Dedifferentiated amniotic fluid mesenchymal stem cell (primary cell): ENCODE measurements around the gene MATK.

Experiments
- DNase-seq: peaks from one replicate; pipeline ENCODE4 v3.0.0-alpha.2; 2016; ENCODE audit errors: extremely low spot score

MATK gene, protein sequence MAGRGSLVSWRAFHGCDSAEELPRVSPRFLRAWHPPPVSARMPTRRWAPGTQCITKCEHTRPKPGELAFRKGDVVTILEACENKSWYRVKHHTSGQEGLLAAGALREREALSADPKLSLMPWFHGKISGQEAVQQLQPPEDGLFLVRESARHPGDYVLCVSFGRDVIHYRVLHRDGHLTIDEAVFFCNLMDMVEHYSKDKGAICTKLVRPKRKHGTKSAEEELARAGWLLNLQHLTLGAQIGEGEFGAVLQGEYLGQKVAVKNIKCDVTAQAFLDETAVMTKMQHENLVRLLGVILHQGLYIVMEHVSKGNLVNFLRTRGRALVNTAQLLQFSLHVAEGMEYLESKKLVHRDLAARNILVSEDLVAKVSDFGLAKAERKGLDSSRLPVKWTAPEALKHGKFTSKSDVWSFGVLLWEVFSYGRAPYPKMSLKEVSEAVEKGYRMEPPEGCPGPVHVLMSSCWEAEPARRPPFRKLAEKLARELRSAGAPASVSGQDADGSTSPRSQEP

DNA sequence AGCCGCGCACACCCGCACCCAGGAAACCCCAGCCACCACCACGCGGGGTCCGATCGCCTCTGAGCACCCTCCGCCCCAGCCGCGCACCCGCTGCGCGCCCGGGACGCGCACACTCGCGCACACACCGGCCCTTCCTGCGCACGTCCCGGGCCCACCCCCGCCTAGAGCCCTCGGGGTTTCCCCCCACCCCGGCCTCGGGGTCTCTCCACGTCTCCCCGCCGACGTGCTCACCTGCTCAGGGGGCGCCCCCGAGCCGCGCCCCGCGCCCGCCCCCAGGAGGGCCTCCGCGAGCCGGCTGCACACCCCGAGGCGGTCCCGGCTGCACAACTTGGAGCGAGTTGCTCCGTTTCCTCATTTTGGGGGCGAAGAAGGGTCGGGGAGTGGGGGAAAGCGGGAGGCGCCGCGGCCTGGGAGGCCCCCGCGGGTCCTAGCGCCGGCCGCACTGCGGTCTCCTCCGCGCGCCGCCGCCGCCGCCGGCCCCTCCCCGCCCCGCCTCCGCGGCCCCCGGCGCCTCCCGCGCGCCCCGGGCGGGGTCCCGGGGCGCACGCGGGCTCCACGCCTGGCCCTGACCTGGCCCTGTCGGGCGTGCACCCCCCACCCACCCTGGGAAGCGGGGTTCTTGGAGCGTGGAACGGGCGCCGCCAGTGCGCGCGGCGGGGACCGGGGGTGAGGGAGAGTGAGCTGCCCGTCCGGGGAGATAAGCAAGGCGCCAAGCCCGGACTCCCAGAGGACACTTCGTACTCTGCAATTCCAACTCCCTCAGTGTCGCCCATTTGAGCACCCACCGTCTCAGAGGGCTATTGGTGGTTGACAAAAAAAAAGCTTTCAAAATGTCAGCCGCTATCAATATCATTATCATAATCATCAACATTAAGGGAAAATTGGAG is at the start of gene MATK:
TSS of gene MATK (minus strand) at position 444 of the 887 bp plus-strand sequence. CDS start 1,246 bp downstream, outside the sequence.
- DNase-seq = no peak

DNA sequence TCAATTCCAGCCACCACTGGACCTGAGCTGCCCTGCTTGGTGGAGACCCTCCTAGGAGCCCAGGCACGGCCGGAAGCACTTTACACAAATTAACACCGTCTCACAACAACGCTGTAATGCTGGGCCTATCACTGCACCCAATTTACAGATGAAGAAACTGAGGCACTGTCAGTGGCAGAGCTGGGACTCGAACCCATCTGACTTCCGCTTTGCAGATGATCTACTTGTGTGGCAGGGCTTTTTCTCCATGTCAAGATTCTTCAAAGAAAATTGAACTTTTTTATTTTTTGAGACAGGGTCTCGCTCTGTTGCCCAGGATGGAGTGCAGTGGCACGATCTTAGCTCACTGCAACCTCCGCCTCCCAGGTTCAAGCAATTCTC is 48.9 kb upstream of the MATK start:
- DNase-seq = no peak

DNA sequence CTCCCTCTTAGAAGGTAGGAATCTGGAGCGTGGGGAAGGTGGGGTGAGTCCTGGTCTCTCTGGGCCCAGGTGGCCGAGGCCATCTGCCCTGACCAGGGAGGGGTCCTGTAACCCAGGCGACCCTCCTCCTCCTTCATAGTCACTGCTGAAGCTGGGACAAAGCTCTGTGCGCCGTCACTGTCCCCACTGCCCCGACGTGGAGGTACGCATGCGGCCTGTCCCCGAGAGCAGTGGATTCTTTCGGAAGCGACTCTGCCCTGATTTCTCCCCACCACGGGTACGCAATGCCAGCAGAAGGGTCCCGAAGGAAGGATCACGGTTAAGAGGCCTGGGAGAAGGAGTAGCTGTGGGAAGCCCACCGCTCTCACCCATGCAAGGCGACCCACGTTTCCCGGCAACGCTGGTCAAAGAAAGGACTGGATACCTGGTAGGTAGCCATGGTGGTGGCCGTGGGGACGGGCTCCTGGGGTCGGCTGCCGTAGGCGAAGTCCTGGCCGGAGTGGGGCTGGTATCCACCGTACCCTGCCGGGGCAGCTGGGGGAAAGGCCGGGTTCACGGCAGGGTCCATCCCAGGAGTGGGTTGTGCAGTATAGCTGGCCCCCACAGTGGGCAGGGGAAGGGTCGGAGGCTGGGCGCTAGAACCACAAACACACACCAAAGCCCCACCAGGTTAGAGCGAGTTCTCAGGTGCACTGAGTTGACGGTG is 48.3 kb upstream of the MATK start:
- no peak for DNase-seq

DNA sequence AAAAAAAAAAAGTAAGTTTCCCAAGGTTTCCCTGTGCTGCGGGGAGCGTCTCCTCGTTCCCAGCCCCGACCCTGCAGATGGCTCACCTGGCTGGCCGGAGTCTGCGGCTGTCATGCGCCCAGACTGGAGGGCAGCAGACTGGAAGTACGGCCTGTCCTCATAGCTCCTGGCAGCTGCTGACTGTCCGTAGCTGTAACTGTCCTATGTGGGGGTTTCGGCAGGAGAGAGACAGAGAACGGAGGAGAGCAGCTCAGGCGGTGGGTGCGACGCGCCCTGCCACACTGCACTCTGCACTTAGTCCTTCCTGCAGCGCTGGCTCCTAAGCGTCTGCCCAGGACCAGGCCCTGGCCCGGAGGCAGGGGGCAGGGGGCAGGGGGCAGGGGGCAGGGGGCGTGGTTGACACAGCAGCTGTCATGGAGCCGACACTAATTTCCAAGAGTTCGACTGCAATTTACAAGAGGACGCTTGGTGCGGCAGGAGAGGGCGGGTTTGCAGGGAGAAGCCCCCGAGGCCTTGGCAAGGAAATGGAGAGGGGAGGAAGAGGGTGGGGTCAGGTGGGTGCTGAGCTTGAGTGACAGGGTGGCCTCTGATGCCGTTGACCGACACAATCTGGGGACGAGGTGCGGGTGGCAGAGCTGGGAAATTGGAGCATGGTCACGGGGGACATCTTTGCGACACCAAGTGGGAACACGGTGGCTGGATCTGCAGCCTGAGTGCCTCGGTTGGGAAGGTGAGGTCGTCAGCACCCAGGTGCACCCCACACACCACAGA is 47.6 kb upstream of the MATK start:
- DNase-seq = no peak

DNA sequence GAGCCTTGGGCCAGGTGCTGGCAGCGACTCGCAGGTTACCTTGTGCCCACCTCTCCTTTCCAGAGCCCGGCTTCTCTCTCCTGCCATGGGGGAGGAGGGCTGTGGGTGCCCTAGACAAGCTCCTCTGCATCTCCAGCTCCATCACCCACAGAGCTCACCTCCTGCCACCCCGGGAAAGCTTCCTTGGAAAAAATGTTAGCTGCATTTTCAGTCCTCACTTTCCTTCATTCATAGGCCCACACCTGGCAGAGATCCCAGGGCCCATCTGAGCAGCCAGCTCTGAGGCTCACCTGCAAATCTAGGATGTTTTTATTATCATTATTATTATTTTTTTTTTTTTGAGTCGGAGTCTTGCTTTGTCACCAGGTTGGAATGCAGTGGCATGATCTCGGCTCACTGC is 45.8 kb upstream of the MATK start:
- DNase-seq = no peak

DNA sequence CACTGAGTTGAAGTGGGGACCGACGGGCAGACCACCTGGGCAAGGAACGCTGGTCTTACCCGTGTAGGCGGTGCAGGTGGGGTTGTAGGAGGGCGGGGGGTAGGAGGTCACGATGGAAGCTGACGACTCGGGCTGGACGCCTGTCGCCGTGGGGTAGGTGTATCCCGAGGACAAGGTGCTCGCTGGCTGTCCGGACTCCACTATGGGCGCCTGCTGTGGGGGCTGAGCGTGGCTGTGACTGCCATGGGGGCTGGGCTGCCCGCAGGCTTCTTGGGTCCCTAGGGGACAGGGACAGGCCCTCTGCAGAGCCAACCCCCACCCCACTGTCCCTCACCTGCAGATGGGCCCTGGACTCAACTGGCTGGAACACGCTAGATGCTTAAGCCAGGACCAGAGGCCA is 45.4 kb upstream of the MATK start:
- DNase-seq = no peak

DNA sequence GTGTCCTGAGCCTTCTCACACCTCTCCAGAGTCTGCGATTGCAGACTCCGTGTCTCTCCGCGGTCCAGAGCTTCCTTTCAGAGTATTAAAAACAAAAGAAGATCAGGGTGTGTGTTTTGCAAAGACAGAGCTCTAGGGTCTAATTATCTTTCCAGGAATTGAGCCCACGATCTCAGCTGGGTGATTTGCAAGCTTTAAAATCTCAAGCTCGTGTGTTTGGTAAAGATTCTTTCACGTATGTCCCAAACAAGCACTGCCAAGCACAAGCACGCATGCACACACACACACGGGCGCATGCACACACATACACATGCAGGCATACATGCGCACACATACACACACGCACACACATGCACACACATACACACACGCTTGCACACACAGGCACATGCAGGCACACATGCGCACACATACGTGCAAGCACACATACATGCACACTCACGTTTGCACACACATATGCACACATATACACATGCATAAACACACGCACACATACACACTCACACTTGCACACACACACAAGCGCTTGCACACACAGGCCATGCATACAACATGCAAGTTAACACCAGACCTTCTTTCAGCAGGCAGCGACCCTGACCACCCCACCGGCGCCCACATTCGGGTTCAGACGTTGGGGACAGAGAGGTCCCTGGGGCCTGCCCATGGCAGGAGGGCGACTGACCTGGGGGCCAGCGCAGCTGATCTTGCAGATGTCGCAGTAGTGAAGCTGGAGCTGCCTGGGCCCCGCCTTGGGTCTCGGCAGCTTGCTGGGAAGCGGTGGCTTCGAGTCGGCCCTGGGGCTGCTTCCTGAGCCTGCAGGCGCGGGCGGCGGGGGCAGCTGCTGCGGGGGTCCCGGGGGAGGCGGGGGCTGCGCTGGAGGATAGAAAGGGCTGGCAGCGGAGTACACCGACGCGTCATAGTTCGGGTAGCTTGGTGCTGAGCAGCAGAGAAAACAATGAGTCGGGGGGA is 44.7 kb upstream of the MATK start:
- no peak for DNase-seq

DNA sequence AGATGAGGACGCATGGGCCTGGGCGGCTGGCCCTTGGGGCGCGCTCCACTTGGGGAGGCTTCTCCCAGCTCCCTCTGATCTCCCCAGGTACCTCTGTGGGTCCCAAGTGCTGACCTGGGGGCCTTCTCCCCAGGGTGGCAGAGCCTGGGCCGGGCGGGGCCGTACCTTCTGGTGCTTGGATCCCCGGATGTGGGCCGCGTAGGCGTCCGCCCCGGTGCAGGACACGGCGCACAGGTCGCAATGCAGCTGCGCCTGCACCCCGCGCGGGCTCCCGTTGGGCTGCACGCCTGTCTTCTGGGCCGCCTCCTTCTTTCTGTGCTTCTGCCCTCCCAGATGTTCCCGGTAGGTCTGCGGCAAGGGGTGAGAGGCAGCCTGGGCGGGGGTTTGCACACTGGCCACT is 41.1 kb upstream of the MATK start:
- no peak for DNase-seq

DNA sequence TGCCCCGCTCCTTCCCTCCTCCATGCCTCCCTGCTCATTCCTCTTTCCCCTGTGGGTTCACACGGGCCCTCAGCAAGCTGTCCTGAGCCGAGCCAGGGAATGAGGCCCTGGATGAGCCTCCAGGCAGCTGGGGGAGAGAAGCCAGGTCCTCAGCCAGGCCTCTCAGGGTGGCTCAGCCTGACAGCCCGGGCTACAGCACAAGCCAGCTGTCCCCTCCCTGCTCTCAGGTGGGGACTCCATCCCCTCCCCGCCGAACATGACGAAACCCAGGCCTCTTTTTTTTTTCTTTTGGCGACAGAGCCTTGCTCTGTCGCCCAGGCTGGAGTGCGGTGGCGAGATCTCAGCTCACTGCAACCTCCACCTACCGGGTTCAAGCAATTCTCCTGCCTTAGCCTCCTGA is 40.0 kb upstream of the MATK start:
- no peak for DNase-seq

DNA sequence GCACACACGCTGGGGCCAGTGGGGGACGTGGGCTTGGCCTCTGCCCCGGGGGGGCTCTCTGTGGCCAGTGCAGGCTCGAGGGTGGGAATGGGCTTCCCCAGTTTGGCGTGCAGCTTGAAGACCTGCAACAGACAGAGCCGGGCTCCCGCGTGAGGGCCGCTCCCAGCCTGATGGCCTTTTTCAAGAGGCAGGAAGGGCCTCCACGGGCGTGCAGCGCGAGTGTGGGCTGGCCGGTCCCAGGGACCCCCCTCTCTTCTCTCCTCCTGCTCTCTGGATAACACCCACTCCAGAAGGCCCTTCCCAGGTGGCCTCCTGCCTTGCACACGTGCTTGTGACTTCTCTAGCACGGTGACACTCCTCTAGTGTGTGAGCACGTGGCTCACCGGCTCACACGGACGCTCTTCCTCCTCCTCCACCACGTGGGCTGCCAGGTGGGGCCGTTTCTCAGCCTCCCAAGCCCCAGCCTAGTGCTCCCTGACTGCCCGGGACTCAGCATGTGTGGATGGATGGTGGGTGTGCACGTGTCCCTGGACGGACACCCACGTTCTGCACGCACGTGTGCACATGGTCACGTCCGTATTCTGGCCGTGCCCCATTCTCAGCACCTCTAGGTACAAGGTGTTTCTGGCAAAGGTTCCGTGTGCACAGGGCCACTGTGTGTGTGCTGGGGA is 39.2 kb upstream of the MATK start:
- no peak for DNase-seq

DNA sequence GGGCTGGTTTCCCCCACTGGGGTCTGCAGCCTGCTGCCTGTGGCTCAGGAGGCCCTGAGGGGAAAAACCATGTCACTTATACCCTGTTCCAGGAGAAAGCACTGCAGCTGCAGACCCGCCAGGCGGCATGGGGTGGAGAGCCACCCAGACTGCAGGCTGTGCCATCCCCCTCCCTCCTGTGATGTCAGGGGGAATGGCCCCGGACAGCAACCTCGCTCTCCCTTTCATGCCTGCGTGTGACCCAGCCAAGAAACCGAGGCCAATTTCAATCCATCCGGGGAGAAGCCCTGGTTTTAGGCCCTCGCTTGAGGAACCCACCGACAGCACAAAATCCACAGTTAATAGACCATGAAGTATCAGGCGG is 37.2 kb upstream of the MATK start:
- no peak for DNase-seq

DNA sequence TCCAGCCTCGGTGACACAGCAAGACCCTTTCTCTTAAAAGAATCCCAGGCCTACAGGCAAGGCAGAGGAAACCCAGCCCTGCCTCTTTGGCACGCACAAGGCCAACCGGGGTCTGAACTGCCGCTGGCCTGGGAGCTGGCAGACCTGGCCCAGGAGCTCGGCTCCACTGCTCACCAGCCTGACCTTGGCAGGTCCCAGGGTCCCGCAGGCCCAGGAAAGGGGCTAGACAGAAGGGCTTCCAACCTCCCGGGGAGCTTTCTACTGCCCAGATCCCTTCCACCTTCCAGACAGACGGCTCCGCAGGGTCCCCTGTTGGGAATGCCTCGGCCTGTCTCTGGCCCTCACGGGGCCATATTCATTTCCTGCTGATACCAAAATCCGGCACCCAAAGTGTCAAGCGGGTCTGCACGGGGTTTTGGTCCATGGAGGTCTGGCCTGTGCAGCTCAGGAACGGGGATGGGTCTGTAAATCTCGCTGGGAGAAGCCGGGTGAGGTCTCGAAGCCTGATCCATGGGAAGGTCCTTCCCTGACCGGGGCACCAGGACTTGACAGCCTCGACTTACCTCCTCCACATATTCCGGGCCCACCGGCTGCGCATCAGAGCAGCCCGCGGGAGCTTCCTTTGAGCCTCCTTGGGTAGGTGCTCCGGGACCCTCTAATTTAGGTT is 36.6 kb upstream of the MATK start:
- no peak for DNase-seq

DNA sequence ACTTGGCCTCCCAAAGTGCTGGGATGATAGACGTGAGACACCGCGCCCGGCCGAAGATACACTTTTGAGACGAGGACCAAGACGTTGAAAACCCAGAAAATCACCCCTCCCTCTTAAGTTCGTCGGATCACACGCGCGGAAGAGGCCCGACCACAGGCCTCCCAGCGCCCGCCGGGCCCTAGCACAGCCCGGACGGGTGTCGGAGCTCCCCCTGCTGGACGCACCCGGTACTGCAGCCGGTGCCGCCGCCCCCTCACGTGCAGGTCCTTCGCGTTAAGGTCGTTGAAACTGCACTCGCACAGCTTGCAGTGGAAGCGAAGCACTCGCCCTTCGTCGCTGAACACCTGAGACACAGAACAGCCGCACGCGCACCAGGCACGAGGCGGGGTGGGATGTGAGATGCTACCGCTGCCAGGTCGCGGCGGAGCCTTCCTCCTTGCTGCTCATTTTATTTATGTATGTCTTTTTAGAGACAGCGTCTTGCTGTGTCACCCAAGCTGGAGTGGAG is 35.7 kb upstream of the MATK start:
- DNase-seq = no peak

DNA sequence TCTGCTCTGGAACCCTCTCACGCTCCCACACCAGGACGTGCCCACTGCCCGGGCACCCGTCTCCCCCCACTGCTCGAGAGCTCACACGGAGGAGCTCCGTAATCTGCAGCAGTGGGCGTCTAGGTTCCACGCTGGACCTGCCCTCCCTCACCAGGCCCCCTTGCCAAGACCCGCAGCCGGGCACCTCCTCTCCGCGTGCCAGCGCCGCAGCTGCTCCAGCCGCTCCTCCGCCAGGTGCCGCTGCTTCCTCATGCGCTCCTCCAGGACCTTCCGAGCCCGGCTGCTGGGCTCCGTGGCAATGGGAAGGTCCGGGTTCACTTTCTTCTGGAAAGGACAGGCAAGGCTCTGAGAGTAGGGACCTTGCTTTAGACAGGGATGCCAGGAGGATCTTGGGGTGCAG is 35.0 kb upstream of the MATK start:
- no peak for DNase-seq

DNA sequence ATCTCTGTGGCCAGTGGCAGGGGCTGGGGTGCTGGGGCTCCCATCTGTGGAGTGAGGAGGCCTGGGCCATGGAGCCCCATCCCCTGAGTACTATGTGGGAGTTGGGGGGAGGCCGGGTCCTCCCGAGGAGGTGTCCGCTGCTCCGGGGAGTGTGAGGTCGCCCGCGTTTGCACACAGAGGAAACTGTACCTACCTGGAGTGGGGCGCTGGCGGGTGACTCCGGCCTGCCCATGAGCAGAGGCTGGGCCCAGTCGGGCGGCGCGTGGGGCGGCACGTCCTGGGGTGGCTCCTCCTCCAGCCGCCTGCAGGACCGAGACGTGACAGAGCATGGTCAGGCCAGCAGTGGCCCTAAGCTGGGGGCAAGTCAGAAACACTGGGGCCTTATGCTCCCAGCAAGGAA is 33.8 kb upstream of the MATK start:
- no peak for DNase-seq

DNA sequence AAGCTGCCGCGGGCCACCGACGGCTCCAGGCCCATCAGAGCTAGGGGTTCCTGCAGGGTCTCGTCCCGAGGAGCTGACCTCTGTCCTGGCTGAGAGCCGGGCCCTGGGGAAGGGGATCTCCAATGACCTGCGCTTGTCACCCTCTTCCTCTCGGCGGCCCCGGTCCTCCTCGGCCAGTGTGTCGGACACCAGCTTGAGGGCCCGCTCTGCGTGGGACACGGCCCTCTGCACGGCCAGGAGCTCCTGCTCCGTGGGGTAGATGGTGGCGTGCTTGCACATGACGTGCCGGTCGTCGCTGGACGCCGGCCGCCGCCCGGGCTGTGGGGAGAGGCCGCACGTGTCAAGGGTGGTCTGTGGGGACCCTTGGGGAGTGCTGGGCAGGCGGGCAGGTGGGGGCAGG is 32.7 kb upstream of the MATK start:
- no peak for DNase-seq

DNA sequence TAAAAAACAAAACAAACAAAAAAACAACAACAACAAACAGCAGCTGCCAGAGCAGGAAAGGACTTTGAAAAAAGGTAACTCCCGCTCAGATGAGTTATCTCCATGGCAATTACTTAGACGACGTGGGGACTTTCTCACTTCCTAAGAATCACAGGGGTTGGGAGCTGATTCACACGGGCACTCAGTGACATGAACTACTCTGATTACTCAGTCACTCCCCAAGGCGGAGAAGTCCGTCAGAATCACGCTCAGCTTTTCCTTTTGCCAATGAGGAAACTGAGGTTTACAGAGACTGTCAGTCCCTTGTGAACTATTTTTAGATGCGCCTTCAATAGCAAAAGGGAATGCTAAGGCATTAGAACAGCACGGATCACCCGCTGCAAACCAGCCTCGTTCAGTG is 32.3 kb upstream of the MATK start:
- DNase-seq = no peak

DNA sequence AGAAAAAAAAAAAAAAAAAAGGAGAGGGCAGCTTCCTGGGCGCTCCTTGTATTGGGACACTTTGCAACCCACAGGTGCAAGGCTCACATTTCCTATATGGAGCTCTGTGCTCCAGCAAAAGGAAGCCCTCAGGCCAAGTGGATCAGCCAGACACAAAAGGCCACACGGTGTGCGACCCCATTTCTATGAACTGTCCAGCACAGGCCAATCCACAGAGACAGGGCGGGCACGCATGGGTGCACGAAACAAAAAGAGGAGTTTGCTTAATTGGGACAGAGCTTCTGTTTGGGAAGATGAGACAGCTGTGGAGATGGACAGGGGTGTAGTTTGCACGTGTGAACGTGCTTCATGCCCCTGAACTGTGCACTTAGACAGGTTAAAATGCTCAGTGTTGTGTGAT is 31.6 kb upstream of the MATK start:
- DNase-seq = no peak
